SH-SY5Y (cell line): ENCODE results near the gene MCF2L.

Experiments used
- GATA2 ChIP-seq: IDR thresholded peaks from 2 replicates; pipeline ENCODE4 v1.6.1; 2011; ENCODE audit warnings: mild to moderate bottlenecking, low read depth, low read length
- GATA3 ChIP-seq: IDR thresholded peaks from 2 replicates; pipeline ENCODE4 v1.6.1; 2011; ENCODE audit warnings: low read depth, mild to moderate bottlenecking, low read length, moderate library complexity

DNA sequence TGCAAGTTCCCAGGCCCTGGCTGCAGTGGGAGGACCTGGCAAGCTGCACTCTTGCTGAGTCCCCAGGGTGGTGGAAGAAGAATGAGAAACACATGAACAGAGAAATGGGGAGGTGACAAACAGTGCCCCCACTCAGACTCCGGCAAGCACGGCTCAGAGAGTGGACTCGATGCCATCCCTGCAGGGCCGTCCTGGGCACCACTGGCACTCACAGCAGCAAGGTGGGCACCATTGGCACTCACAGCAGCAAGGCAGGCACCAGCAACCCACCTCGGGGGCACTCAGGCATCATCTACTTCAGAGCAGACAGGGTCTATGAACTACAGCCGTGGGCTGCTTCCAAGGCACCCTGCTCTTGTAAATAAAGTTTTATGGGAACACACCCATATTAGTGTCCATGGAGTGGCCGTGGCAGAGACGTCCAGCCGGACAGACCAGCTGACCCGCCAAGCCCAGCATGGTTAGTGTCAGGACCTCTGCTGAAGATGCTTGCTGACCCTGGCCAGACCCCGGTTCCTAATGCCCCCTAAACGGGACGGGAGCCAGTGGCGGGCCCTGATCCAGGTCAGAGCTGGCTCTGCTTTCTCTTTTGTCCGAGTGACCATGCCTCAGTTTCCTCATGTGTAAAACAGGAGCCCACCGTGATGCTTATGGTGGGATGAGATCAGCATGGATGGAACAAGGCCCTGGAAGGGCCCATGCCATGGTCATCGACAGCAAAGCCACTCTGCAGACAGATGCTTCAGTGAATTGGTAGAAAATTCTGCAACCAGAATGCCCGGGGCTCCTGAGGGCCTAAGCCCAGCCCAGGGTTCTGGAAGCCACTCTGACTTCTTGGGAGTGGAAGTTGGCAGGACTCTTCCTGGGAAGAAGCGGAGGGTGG is 151.5 kb downstream of the MCF2L start:
- TF ChIP-seq GATA3 (no peak), GATA2 (no peak)
